DOHH2 (cell line): Measurements from ENCODE around the gene TAPBPL.

ENCODE experiments used
- H3F3A ChIP-seq: fragments of 200-600 bp; sonication (generic), shearing (Covaris generic); 2 replicates; pipeline ENCODE4 v1.6.0; 2016; ENCODE audit warnings: antibody characterized with exemption, mild to moderate bottlenecking; ENCODE audit not compliant: control insufficient read depth, insufficient read depth
- H3K27ac ChIP-seq: fragments of 200-600 bp; sonication (generic); 2 replicates; pipeline ENCODE4 v1.5.1; 2014; ENCODE audit warnings: low read depth, mild to moderate bottlenecking, low read length, moderate library complexity
- H3K27me3 ChIP-seq: fragments of 200-600 bp; sonication (generic); 2 replicates; pipeline ENCODE4 v1.6.1; 2014; ENCODE audit warnings: mild to moderate bottlenecking, low read length, mixed read lengths; ENCODE audit not compliant: control insufficient read depth
- H3K36me3 ChIP-seq: fragments of 200-600 bp; sonication (generic); 2 replicates; pipeline ENCODE4 v1.6.1; 2014; ENCODE audit warnings: mild to moderate bottlenecking, low read length, moderate library complexity, mixed read lengths; ENCODE audit not compliant: control insufficient read depth
- H3K4me1 ChIP-seq: fragments of 200-600 bp; sonication (generic); 2 replicates; pipeline ENCODE4 v1.6.1; 2014; ENCODE audit warnings: mild to moderate bottlenecking, low read length, mixed read lengths; ENCODE audit not compliant: control insufficient read depth
- H3K4me2 ChIP-seq: fragments of 200-600 bp; sonication (generic); 2 replicates; pipeline ENCODE4 v1.6.0; 2014; ENCODE audit warnings: mild to moderate bottlenecking, low read length, moderate library complexity
- H3K4me3 ChIP-seq: fragments of 200-600 bp; sonication (generic); 2 replicates; pipeline ENCODE4 v1.5.1; 2014; ENCODE audit warnings: mild to moderate bottlenecking, low read length, mixed read lengths
- H3K79me2 ChIP-seq: fragments of 200-600 bp; sonication (generic); 2 replicates; pipeline ENCODE4 v1.6.1; 2014; ENCODE audit warnings: mild to moderate bottlenecking, low read length, mixed read lengths; ENCODE audit not compliant: control insufficient read depth
- H3K9me2 ChIP-seq: fragments of 200-600 bp; sonication (generic); replicated peaks from 2 replicates; pipeline ENCODE4 v1.6.1; 2014; ENCODE audit warnings: mild to moderate bottlenecking, low read length, mixed read lengths; ENCODE audit not compliant: control insufficient read depth
- H3K9me3 ChIP-seq: fragments of 200-600 bp; sonication (generic); 2 replicates; pipeline ENCODE4 v1.6.1; 2014; ENCODE audit warnings: antibody characterized with exemption, low read length, mixed read lengths; ENCODE audit not compliant: control insufficient read depth, insufficient read depth
- H4K20me1 ChIP-seq: fragments of 200-600 bp; sonication (generic); 2 replicates; pipeline ENCODE4 v1.6.0; 2014; ENCODE audit warnings: low read depth, mild to moderate bottlenecking, antibody characterized with exemption, low read length, moderate library complexity; ENCODE audit not compliant: control insufficient read depth, insufficient read depth
- EZH2phosphoT487 ChIP-seq: fragments of 200-600 bp; sonication (generic); IDR thresholded peaks from 2 replicates; pipeline ENCODE4 v1.6.1; 2017; ENCODE audit warnings: borderline replicate concordance, mild to moderate bottlenecking, antibody characterized with exemption, low read length, moderate library complexity, mixed read lengths
- TF ChIP-seq, protein P1 (sequence below): fragments of 200-600 bp; sonication (generic); IDR thresholded peaks from one replicate; pipeline ENCODE4 v1.5.1; 2014; ENCODE audit warnings: antibody characterized with exemption, mild to moderate bottlenecking, low read depth, low read length; ENCODE audit not compliant: poor library complexity, severe bottlenecking

TAPBPL gene

DNA sequence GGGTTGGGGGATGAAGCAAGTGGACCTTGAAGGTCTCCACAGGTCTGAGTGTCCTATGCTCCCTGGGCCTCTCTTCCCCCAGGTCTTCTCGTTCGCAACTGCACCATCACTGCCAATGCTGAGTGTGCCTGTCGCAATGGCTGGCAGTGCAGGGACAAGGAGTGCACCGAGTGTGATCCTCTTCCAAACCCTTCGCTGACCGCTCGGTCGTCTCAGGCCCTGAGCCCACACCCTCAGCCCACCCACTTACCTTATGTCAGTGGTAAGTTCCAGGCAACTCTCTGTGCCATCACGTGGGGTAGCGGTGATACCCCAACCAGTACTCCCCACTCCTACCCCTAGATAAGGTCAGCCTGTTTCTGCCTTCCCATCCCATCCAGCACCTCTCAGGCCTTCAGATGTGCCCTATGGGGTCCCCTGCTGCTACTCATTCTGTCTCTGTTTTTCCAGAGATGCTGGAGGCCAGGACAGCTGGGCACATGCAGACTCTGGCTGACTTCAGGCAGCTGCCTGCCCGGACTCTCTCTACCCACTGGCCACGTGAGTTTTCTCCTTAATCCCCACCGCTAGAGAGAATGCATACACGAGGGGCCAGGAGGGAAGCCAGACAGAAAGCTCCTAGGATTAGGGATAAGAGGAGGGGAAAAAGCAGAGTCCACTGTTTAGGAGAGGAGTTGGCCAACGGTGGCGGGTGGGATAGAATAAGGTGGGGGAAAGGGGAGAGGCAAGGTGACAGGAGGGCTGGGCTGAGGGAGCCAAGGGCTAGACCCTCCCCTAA lies 1.6 kb upstream of the TAPBPL start:
- peaks cover 47% of the 10 kb centered on the region for H3K79me2 ChIP-seq
- no peaks in the 10 kb centered on the region for H3K9me3 ChIP-seq
- no peaks in the 10 kb centered on the region for H3K27me3 ChIP-seq
- peak overlapping the region; percentile 80 for H3K27ac ChIP-seq
- H3K4me1 ChIP-seq: peaks cover 59% of the 10 kb centered on the region
- H4K20me1 ChIP-seq: no peaks in the 10 kb centered on the region
- H3K36me3 ChIP-seq: peaks cover 82% of the 10 kb centered on the region
- no peaks in the 10 kb centered on the region for H3K9me2 ChIP-seq
- peak overlapping the region; percentile 86 for H3K4me2 ChIP-seq
- H3F3A ChIP-seq: peaks cover 37% of the 10 kb centered on the region
- no peak for TF ChIP-seq EZH2phosphoT487
- TF ChIP-seq, protein P1, sequence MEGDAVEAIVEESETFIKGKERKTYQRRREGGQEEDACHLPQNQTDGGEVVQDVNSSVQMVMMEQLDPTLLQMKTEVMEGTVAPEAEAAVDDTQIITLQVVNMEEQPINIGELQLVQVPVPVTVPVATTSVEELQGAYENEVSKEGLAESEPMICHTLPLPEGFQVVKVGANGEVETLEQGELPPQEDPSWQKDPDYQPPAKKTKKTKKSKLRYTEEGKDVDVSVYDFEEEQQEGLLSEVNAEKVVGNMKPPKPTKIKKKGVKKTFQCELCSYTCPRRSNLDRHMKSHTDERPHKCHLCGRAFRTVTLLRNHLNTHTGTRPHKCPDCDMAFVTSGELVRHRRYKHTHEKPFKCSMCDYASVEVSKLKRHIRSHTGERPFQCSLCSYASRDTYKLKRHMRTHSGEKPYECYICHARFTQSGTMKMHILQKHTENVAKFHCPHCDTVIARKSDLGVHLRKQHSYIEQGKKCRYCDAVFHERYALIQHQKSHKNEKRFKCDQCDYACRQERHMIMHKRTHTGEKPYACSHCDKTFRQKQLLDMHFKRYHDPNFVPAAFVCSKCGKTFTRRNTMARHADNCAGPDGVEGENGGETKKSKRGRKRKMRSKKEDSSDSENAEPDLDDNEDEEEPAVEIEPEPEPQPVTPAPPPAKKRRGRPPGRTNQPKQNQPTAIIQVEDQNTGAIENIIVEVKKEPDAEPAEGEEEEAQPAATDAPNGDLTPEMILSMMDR: no peak
- H3K4me3 ChIP-seq: peak overlapping the region; percentile 71

DNA sequence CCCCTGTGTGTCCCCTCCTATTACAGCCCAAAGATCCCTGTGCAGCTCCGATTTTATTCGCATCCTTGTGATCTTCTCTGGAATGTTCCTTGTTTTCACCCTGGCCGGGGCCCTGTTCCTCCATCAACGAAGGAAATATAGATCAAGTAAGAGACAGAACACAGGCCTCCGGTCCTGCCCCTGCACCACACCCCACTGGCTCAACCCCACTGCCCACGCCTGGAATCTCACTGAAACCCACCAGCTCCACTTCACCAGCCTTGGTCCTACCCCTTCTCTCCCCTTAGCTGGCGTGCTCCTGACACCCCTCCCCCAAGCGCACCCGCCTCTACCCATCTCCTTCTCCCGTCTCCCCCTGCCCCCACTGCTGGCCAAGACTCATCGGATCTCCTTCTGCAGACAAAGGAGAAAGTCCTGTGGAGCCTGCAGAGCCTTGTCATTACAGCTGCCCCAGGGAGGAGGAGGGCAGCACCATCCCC lies 934 bp upstream of the TAPBPL start:
- peak overlapping the region; percentile 86 for H3K4me2 ChIP-seq
- H3K4me3 ChIP-seq: peak overlapping the region; percentile 71
- TF ChIP-seq, protein P1: no peak
- TF ChIP-seq EZH2phosphoT487: no peak
- peak overlapping the region; percentile 80 for H3K27ac ChIP-seq
- peaks cover 41% of the 10 kb centered on the region for H3K79me2 ChIP-seq
- H3K36me3 ChIP-seq: peaks cover 77% of the 10 kb centered on the region
- H4K20me1 ChIP-seq: no peaks in the 10 kb centered on the region
- no peaks in the 10 kb centered on the region for H3K9me3 ChIP-seq
- no peaks in the 10 kb centered on the region for H3K9me2 ChIP-seq
- no peaks in the 10 kb centered on the region for H3K27me3 ChIP-seq
- peaks cover 59% of the 10 kb centered on the region for H3K4me1 ChIP-seq
- H3F3A ChIP-seq: peaks cover 35% of the 10 kb centered on the region

GRCh38 chr12:6452245-6452943 lies 552 bp downstream of the TAPBPL start:
- Histone ChIP-seq H4K20me1 (no peaks in the 10 kb centered on the region), H3K36me3 (peaks cover 72% of the 10 kb centered on the region), H3K4me2 (peak overlapping the region; percentile 86), H3F3A (peaks cover 22% of the 10 kb centered on the region), H3K9me3 (no peaks in the 10 kb centered on the region), H3K27ac (peak overlapping the region; percentile 80), H3K9me2 (no peaks in the 10 kb centered on the region), H3K27me3 (no peaks in the 10 kb centered on the region), H3K4me1 (peaks cover 45% of the 10 kb centered on the region), H3K79me2 (peaks cover 26% of the 10 kb centered on the region), H3K4me3 (peak overlapping the region; percentile 71)
- TF ChIP-seq, protein P1: no peak
- no peak for TF ChIP-seq EZH2phosphoT487
